ENCODE measurements around the gene KLHL2. TPM values are rescaled to one million over a fixed set of nuclear protein-coding genes. Genes with fewer than 3 reads are reported as not detected.
A peak's percentile ranks its signal among the peaks of the same experiment; 100 is the strongest.

Gene KLHL2
- total RNA-seq, 1 donor from 2014 or later: 22.1 TPM

DNA sequence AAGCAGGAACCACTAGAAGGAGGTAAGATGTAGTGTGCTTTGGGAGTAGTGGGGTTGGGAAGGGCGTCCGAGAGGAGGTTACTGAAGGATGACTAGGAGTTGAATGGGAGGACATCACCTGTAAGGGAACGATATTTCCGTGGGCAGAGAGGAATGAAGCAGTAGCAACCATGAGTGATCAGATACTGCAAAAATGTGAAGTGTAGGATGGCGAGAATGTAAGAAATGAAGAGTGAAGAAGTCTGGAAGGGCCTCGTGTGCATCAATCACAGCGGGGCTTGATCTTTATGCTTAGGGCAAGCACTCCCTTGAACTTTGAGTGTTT, 120.7 kb downstream of the KLHL2 start:
- Mint-ChIP-seq H3K27ac (no peak overlapping the region), H3K27me3 (no peaks in the 10 kb centered on the region), H3K9me3 (ENCODE audit: low read depth) (peaks cover 4% of the 10 kb centered on the region), H3K36me3 (ENCODE audit: insufficient read depth) (peaks cover 15% of the 10 kb centered on the region), H3K4me1 (ENCODE audit: low read depth) (peaks cover 48% of the 10 kb centered on the region), H3K4me3 (ENCODE audit: low read depth) (no peak overlapping the region)
- no peak for DNase-seq (ENCODE audit: low spot score, unreplicated experiment)
- TF ChIP-seq, protein P1, sequence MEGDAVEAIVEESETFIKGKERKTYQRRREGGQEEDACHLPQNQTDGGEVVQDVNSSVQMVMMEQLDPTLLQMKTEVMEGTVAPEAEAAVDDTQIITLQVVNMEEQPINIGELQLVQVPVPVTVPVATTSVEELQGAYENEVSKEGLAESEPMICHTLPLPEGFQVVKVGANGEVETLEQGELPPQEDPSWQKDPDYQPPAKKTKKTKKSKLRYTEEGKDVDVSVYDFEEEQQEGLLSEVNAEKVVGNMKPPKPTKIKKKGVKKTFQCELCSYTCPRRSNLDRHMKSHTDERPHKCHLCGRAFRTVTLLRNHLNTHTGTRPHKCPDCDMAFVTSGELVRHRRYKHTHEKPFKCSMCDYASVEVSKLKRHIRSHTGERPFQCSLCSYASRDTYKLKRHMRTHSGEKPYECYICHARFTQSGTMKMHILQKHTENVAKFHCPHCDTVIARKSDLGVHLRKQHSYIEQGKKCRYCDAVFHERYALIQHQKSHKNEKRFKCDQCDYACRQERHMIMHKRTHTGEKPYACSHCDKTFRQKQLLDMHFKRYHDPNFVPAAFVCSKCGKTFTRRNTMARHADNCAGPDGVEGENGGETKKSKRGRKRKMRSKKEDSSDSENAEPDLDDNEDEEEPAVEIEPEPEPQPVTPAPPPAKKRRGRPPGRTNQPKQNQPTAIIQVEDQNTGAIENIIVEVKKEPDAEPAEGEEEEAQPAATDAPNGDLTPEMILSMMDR (IDR thresholded peaks at IDR 0.05; ENCODE audit: unreplicated experiment): no peak

- no peak overlapping the region for H3K4me3 Mint-ChIP-seq (ENCODE audit: low read depth)
- peaks cover 14% of the 10 kb centered on the region for H3K36me3 Mint-ChIP-seq (ENCODE audit: insufficient read depth)
These were observed 121.3 kb downstream of the KLHL2 start for GRCh38 chr4:165328708-165329107.

GRCh38 chr4:165330071-165330470, 122.7 kb downstream of the KLHL2 start:
- H3K4me3 Mint-ChIP-seq (ENCODE audit: low read depth): peak overlapping the region; percentile 69
- TF ChIP-seq, protein P1 (IDR thresholded peaks at IDR 0.05; ENCODE audit: unreplicated experiment): no peak
- peaks cover 4% of the 10 kb centered on the region for H3K9me3 Mint-ChIP-seq (ENCODE audit: low read depth)
- no peaks in the 10 kb centered on the region for H3K27me3 Mint-ChIP-seq
- no peak for DNase-seq (ENCODE audit: low spot score, unreplicated experiment)
- peaks cover 16% of the 10 kb centered on the region for H3K36me3 Mint-ChIP-seq (ENCODE audit: insufficient read depth)
- peaks cover 40% of the 10 kb centered on the region for H3K4me1 Mint-ChIP-seq (ENCODE audit: low read depth)
- no peak overlapping the region for H3K27ac Mint-ChIP-seq

More at GRCh38 chr4:165328708-165329107, 121.3 kb downstream of the KLHL2 start:
- H3K27ac Mint-ChIP-seq: no peak overlapping the region
- peaks cover 44% of the 10 kb centered on the region for H3K4me1 Mint-ChIP-seq (ENCODE audit: low read depth)
- H3K27me3 Mint-ChIP-seq: no peaks in the 10 kb centered on the region
- no peak for DNase-seq (ENCODE audit: low spot score, unreplicated experiment)
- peaks cover 4% of the 10 kb centered on the region for H3K9me3 Mint-ChIP-seq (ENCODE audit: low read depth)
- TF ChIP-seq, protein P1 (IDR thresholded peaks at IDR 0.05; ENCODE audit: unreplicated experiment): no peak

GRCh38 chr4:165330666-165331065, 123.3 kb downstream of the KLHL2 start:
- Mint-ChIP-seq H3K27me3 (no peaks in the 10 kb centered on the region), H3K27ac (peak overlapping the region; percentile 77), H3K36me3 (ENCODE audit: insufficient read depth) (peaks cover 15% of the 10 kb centered on the region), H3K9me3 (ENCODE audit: low read depth) (peaks cover under 1% of the 10 kb centered on the region), H3K4me1 (ENCODE audit: low read depth) (peaks cover 37% of the 10 kb centered on the region), H3K4me3 (ENCODE audit: low read depth) (peak overlapping the region; percentile 69)
- TF ChIP-seq, protein P1 (IDR thresholded peaks at IDR 0.05; ENCODE audit: unreplicated experiment): no peak
- DNase-seq (ENCODE audit: low spot score, unreplicated experiment): no peak

DNA sequence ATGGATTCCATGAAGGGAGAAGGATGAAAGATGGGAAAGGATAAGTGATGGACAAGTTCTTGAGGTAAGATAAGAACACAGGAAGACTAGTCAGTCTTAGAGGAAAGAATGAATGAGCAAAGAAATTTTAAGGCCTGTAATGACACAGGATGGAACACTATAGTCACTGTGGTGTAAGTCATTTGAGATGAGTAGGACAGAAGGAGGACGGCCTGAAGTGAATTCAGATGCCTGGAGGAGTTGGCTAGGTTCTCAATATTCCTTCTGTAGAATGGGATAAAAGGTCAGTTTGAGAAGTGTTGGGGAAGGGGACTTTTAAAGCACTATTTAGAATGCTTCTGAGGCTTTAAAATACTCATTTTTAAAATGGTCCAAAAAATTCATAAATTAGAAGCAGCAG, 124.0 kb downstream of the KLHL2 start:
- DNase-seq (ENCODE audit: low spot score, unreplicated experiment): no peak
- Mint-ChIP-seq H3K36me3 (ENCODE audit: insufficient read depth) (peaks cover 15% of the 10 kb centered on the region), H3K4me3 (ENCODE audit: low read depth) (peak overlapping the region; percentile 69), H3K27ac (peak overlapping the region; percentile 77), H3K27me3 (no peaks in the 10 kb centered on the region), H3K9me3 (ENCODE audit: low read depth) (no peaks in the 10 kb centered on the region), H3K4me1 (ENCODE audit: low read depth) (peaks cover 30% of the 10 kb centered on the region)
- TF ChIP-seq, protein P1 (IDR thresholded peaks at IDR 0.05; ENCODE audit: unreplicated experiment): no peak
